OCI-LY1 (cell line): ENCODE data around the gene AMPD3.

Experiments used
- H2AFZ ChIP-seq: fragments of 200-600 bp; sonication (generic), shearing (Covaris generic); 2 replicates; pipeline ENCODE4 v1.6.0; 2014; ENCODE audit warnings: antibody characterized with exemption, mild to moderate bottlenecking, low read length
- H3F3A ChIP-seq: fragments of 200-600 bp; sonication (generic), shearing (Covaris generic); 2 replicates; pipeline ENCODE4 v1.6.0; 2014; ENCODE audit warnings: mild to moderate bottlenecking, antibody characterized with exemption, low read length, moderate library complexity; ENCODE audit not compliant: insufficient read depth
- H3K27ac ChIP-seq: fragments of 200-600 bp; sonication (generic); 2 replicates; pipeline ENCODE4 v1.5.1; 2014; ENCODE audit warnings: low read length, mixed run types, mild to moderate bottlenecking, low read depth; ENCODE audit not compliant: poor library complexity, severe bottlenecking
- H3K27me3 ChIP-seq: fragments of 200-600 bp; sonication (generic); 2 replicates; pipeline ENCODE4 v1.6.0; 2014; ENCODE audit warnings: antibody characterized with exemption, mild to moderate bottlenecking, low read length, moderate library complexity; ENCODE audit not compliant: insufficient read depth
- H3K36me3 ChIP-seq: fragments of 200-600 bp; sonication (generic); 2 replicates; pipeline ENCODE4 v1.6.1; 2014; ENCODE audit warnings: mild to moderate bottlenecking, antibody characterized with exemption, low read length, moderate library complexity, mixed read lengths; ENCODE audit not compliant: insufficient read depth
- H3K4me1 ChIP-seq: fragments of 200-600 bp; sonication (generic); 2 replicates; pipeline ENCODE4 v1.5.1; 2014; ENCODE audit warnings: mild to moderate bottlenecking, low read length, moderate library complexity; ENCODE audit not compliant: insufficient read depth, severe bottlenecking
- H3K4me2 ChIP-seq: fragments of 200-600 bp; sonication (generic), shearing (Covaris generic); 2 replicates; pipeline ENCODE4 v1.6.1; 2014; ENCODE audit warnings: low read length
- H3K4me3 ChIP-seq: fragments of 200-600 bp; sonication (generic); 2 replicates; pipeline ENCODE4 v1.5.1; 2014; ENCODE audit warnings: low read length, low read depth, mild to moderate bottlenecking, mixed read lengths; ENCODE audit not compliant: poor library complexity, severe bottlenecking
- H3K79me2 ChIP-seq: fragments of 200-600 bp; shearing (Covaris generic); 2 replicates; pipeline ENCODE4 v1.6.1; 2016; ENCODE audit warnings: mixed run types, low read length, mixed read lengths; ENCODE audit not compliant: insufficient read depth
- H3K9ac ChIP-seq: fragments of 200-600 bp; sonication (generic), shearing (Covaris generic); 2 replicates; pipeline ENCODE4 v1.6.1; 2014; ENCODE audit warnings: mild to moderate bottlenecking, low read length, mixed read lengths
- H3K9me2 ChIP-seq: fragments of 200-600 bp; sonication (generic), shearing (Covaris generic); 2 replicates; pipeline ENCODE4 v1.6.1; 2014; ENCODE audit warnings: low read depth, mild to moderate bottlenecking, low read length, mixed read lengths
- H3K9me3 ChIP-seq: fragments of 200-600 bp; shearing (Covaris generic); 2 replicates; pipeline ENCODE4 v1.6.1; 2014; ENCODE audit warnings: low read length, mixed read lengths
- H4K20me1 ChIP-seq: fragments of 200-600 bp; sonication (generic), shearing (Covaris generic); 2 replicates; pipeline ENCODE4 v1.6.0; 2016; ENCODE audit warnings: mild to moderate bottlenecking, low read length; ENCODE audit not compliant: insufficient read depth
- EZH2 ChIP-seq: fragments of 200-600 bp; sonication (generic), shearing (Covaris generic); IDR thresholded peaks from 2 replicates; pipeline ENCODE4 v1.8.0; 2017; ENCODE audit warnings: borderline replicate concordance, mixed run types, mild to moderate bottlenecking, antibody characterized with exemption, low read length, moderate library complexity, mixed read lengths
- TF ChIP-seq, protein P1 (sequence below): fragments of 200-600 bp; sonication (generic), shearing (Covaris generic); IDR thresholded peaks from 2 replicates; pipeline ENCODE4 v1.5.1; 2017; ENCODE audit warnings: mild to moderate bottlenecking, antibody characterized with exemption, low read length, moderate library complexity, mixed read lengths

AMPD3 gene

GRCh38 chr11:10544491-10545465, 89.7 kb downstream of the AMPD3 start:
- no peaks in the 10 kb centered on the region for H3K79me2 ChIP-seq
- H4K20me1 ChIP-seq, result no peaks in the 10 kb centered on the region
- H3K9me2 ChIP-seq, result no peaks in the 10 kb centered on the region
- TF ChIP-seq, protein P1, sequence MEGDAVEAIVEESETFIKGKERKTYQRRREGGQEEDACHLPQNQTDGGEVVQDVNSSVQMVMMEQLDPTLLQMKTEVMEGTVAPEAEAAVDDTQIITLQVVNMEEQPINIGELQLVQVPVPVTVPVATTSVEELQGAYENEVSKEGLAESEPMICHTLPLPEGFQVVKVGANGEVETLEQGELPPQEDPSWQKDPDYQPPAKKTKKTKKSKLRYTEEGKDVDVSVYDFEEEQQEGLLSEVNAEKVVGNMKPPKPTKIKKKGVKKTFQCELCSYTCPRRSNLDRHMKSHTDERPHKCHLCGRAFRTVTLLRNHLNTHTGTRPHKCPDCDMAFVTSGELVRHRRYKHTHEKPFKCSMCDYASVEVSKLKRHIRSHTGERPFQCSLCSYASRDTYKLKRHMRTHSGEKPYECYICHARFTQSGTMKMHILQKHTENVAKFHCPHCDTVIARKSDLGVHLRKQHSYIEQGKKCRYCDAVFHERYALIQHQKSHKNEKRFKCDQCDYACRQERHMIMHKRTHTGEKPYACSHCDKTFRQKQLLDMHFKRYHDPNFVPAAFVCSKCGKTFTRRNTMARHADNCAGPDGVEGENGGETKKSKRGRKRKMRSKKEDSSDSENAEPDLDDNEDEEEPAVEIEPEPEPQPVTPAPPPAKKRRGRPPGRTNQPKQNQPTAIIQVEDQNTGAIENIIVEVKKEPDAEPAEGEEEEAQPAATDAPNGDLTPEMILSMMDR, result no peak
- TF ChIP-seq EZH2, result no peak
- H2AFZ ChIP-seq, result no peak overlapping the region
- H3F3A ChIP-seq, result no peaks in the 10 kb centered on the region
- H3K27me3 ChIP-seq, result no peaks in the 10 kb centered on the region
- H3K36me3 ChIP-seq, result no peaks in the 10 kb centered on the region
- no peak overlapping the region for H3K27ac ChIP-seq
- H3K4me2 ChIP-seq, result no peak overlapping the region
- peaks cover 13% of the 10 kb centered on the region for H3K4me1 ChIP-seq
- H3K9me3 ChIP-seq, result peaks cover 19% of the 10 kb centered on the region
- no peak overlapping the region for H3K9ac ChIP-seq
- H3K4me3 ChIP-seq, result no peak overlapping the region

- Histone ChIP-seq H3K27me3 (no peaks in the 10 kb centered on the region), H3K4me3 (no peak overlapping the region), H3F3A (no peaks in the 10 kb centered on the region), H3K27ac (no peak overlapping the region), H3K36me3 (no peaks in the 10 kb centered on the region), H2AFZ (no peak overlapping the region), H3K4me2 (no peak overlapping the region), H4K20me1 (no peaks in the 10 kb centered on the region), H3K9ac (no peak overlapping the region), H3K9me3 (no peaks in the 10 kb centered on the region), H3K4me1 (no peaks in the 10 kb centered on the region), H3K9me2 (no peaks in the 10 kb centered on the region), H3K79me2 (no peaks in the 10 kb centered on the region)
- no peak for TF ChIP-seq EZH2
- TF ChIP-seq, protein P1, result no peak
These were observed 95.6 kb downstream of the AMPD3 start for GRCh38 chr11:10550503-10551289.

DNA sequence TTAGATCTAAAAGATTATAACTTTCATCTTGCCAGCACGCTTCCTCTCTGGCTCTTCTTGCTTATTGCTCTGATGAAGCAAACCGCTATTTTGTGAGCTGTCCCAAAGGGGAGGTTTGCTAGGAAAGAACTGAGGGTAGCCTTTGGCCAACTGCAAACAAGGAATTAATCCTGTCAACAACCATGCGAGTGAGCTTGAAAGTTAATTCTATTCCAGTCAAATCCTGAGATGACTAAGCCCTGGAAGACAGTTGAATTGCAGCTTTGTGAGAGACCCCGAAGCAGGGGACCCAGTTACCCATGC, 96.2 kb downstream of the AMPD3 start:
- H3K27me3 ChIP-seq, result no peaks in the 10 kb centered on the region
- H4K20me1 ChIP-seq, result no peaks in the 10 kb centered on the region
- no peaks in the 10 kb centered on the region for H3K9me3 ChIP-seq
- H3K4me3 ChIP-seq, result no peak overlapping the region
- H3K79me2 ChIP-seq, result no peaks in the 10 kb centered on the region
- no peaks in the 10 kb centered on the region for H3K36me3 ChIP-seq
- H3K9ac ChIP-seq, result no peak overlapping the region
- TF ChIP-seq EZH2, result no peak
- TF ChIP-seq, protein P1, result no peak
- no peak overlapping the region for H3K27ac ChIP-seq
- no peak overlapping the region for H2AFZ ChIP-seq
- H3F3A ChIP-seq, result no peaks in the 10 kb centered on the region
- H3K4me1 ChIP-seq, result no peaks in the 10 kb centered on the region
- no peaks in the 10 kb centered on the region for H3K9me2 ChIP-seq
- no peak overlapping the region for H3K4me2 ChIP-seq
